PC-9 (cell line): ENCODE measurements around the gene XYLB. TPM values are rescaled to one million over a fixed set of nuclear protein-coding genes. Genes with fewer than 3 reads are reported as not detected.

Experiments used
- BruUV-seq: library from RNA; stranded (reverse); fragments of 400-500 nt; replicated peaks from 2 replicates; lab custom pipeline; 2021; lab: Mats Ljungman, UMichigan
- CTCF ChIA-PET: fragments of 300-600 bp; sonication (Branson Sonifier 250); formaldehyde crosslinking; loops from one replicate; lab custom pipeline; 2022; ENCODE audit warnings: antibody characterized with exemption; lab: Charles Lee
- POLR2A ChIA-PET: fragments of 300-600 bp; sonication (Branson Sonifier 250); formaldehyde crosslinking; loops from one replicate; lab custom pipeline; 2022; ENCODE audit warnings: antibody characterized with exemption; ENCODE audit not compliant: unreplicated experiment; lab: Charles Lee
- DNase-seq, 2 experiments: peaks; one replicate each; pipeline versions ENCODE4 v3.0.0 to v3.0.0-alpha.2; 2015 to 2022; ENCODE audit warnings: mixed read lengths in 1 of 2
- H2AFZ ChIP-seq: fragments of 200-600 bp; sonication (generic); 2 replicates; pipeline ENCODE4 v1.8.1; 2017; ENCODE audit warnings: antibody characterized with exemption
- H3F3A ChIP-seq: fragments of 200-600 bp; sonication (generic); 2 replicates; pipeline ENCODE4 v1.8.1; 2017; ENCODE audit warnings: antibody characterized with exemption, mild to moderate bottlenecking, low read depth; ENCODE audit not compliant: insufficient read depth
- H3K27ac ChIP-seq: fragments of 200-600 bp; sonication (generic); 2 replicates; pipeline ENCODE4 v1.6.1; 2016; ENCODE audit warnings: mixed run types
- H3K27me3 ChIP-seq: fragments of 200-600 bp; sonication (generic); 2 replicates; pipeline ENCODE4 v1.6.1; 2016; ENCODE audit warnings: low read depth, mixed run types; ENCODE audit not compliant: insufficient read depth
- H3K36me3 ChIP-seq: fragments of 200-600 bp; sonication (generic); 2 replicates; pipeline ENCODE4 v1.6.1; 2016; ENCODE audit warnings: low read depth, mixed run types
- H3K4me1 ChIP-seq: fragments of 200-600 bp; sonication (generic); replicated peaks from 2 replicates; pipeline ENCODE4 v1.6.1; 2016; ENCODE audit warnings: mixed run types; ENCODE audit not compliant: insufficient read depth
- H3K4me2 ChIP-seq: fragments of 200-600 bp; sonication (generic); 2 replicates; pipeline ENCODE4 v1.6.1; 2017; ENCODE audit warnings: mixed run types
- H3K4me3 ChIP-seq: fragments of 200-600 bp; sonication (generic); 2 replicates; pipeline ENCODE4 v1.6.1; 2016; ENCODE audit warnings: mixed run types
- H3K79me2 ChIP-seq: fragments of 200-600 bp; sonication (generic); 2 replicates; pipeline ENCODE4 v1.6.1; 2017; ENCODE audit warnings: low read depth, mixed run types
- H3K9me2 ChIP-seq: fragments of 200-600 bp; sonication (generic); 2 replicates; pipeline ENCODE4 v1.8.1; 2017; ENCODE audit warnings: mild to moderate bottlenecking; ENCODE audit not compliant: insufficient read depth
- H3K9me3 ChIP-seq: fragments of 200-600 bp; sonication (generic); 2 replicates; pipeline ENCODE4 v1.8.1; 2016; ENCODE audit warnings: low read depth; ENCODE audit not compliant: insufficient read depth
- H4K20me1 ChIP-seq: fragments of 200-600 bp; sonication (generic); 2 replicates; pipeline ENCODE4 v1.8.1; 2017; ENCODE audit not compliant: insufficient read depth
- EZH2 ChIP-seq: fragments of 200-600 bp; sonication (generic); IDR thresholded peaks from 2 replicates; pipeline ENCODE4 v1.8.0; 2017; ENCODE audit warnings: antibody characterized with exemption, low read depth
- intact Hi-C: fragments of 100-400 bp; cut with micrococcal nuclease; formaldehyde crosslinking; loops from one replicate; pipeline ENCODE4 v1.10.0; 2022; ENCODE audit not compliant: unreplicated experiment
- total RNA-seq: library from RNA; stranded (reverse); gene quantifications from 2 replicates; pipeline ENCODE4 v1.2.3, GENCODE V29; 2021
- TF ChIP-seq, protein P1 (sequence below): fragments of 200-600 bp; sonication (generic); conservative IDR thresholded peaks from 2 replicates; pipeline ENCODE4 v1.6.1; 2017; ENCODE audit warnings: mixed run types, antibody characterized with exemption, mild to moderate bottlenecking, moderate library complexity

Gene XYLB
- total RNA-seq, 1 experiment from 2014 or later, result 2.4 TPM

- POLR2A ChIA-PET, result interaction anchor here (0.6 kb wide), 1 partner anchor 729 kb away, joined by 3 read pairs; no protein-coding TSS in a partner anchor
- H3K79me2 ChIP-seq, result peaks cover 37% of the 10 kb centered on the region
- no peaks in the 10 kb centered on the region for H3K9me3 ChIP-seq
- no peaks in the 10 kb centered on the region for H3K9me2 ChIP-seq
- peaks cover 13% of the 10 kb centered on the region for H3K4me1 ChIP-seq
- no peak overlapping the region for H3K27ac ChIP-seq
- H2AFZ ChIP-seq, result peak overlapping the region; percentile 88
- no peaks in the 10 kb centered on the region for H3K36me3 ChIP-seq
- H3F3A ChIP-seq, result no peaks in the 10 kb centered on the region; the same call in 1 of the 2 replicates
- H3K4me2 ChIP-seq, result peak overlapping the region; percentile 91
- CTCF ChIA-PET, result interaction anchor here (1.0 kb wide), 1 partner anchor 108 kb away, joined by 6 read pairs; the partner anchor contains the start of gene XYLB
- TF ChIP-seq, protein P1, sequence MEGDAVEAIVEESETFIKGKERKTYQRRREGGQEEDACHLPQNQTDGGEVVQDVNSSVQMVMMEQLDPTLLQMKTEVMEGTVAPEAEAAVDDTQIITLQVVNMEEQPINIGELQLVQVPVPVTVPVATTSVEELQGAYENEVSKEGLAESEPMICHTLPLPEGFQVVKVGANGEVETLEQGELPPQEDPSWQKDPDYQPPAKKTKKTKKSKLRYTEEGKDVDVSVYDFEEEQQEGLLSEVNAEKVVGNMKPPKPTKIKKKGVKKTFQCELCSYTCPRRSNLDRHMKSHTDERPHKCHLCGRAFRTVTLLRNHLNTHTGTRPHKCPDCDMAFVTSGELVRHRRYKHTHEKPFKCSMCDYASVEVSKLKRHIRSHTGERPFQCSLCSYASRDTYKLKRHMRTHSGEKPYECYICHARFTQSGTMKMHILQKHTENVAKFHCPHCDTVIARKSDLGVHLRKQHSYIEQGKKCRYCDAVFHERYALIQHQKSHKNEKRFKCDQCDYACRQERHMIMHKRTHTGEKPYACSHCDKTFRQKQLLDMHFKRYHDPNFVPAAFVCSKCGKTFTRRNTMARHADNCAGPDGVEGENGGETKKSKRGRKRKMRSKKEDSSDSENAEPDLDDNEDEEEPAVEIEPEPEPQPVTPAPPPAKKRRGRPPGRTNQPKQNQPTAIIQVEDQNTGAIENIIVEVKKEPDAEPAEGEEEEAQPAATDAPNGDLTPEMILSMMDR, result no peak
- TF ChIP-seq EZH2, result no peak
- no TSS peak for BruUV-seq
- no peaks in the 10 kb centered on the region for H3K27me3 ChIP-seq
- DNase-seq, result peak; percentile 53 to 80
- intact Hi-C loops, result loop anchor here (2.0 to 10.0 kb wide), 3 partner anchors 26 to 320 kb away; partner anchors contain the start of genes ACAA1, MYD88 and XYLB
- peak overlapping the region; percentile 89 for H3K4me3 ChIP-seq
- H4K20me1 ChIP-seq, result peaks cover 18% of the 10 kb centered on the region; the same call in 1 of the 2 replicates
Measured at GRCh38 chr3:38454884-38455638, 108.5 kb downstream of the XYLB start.

DNA sequence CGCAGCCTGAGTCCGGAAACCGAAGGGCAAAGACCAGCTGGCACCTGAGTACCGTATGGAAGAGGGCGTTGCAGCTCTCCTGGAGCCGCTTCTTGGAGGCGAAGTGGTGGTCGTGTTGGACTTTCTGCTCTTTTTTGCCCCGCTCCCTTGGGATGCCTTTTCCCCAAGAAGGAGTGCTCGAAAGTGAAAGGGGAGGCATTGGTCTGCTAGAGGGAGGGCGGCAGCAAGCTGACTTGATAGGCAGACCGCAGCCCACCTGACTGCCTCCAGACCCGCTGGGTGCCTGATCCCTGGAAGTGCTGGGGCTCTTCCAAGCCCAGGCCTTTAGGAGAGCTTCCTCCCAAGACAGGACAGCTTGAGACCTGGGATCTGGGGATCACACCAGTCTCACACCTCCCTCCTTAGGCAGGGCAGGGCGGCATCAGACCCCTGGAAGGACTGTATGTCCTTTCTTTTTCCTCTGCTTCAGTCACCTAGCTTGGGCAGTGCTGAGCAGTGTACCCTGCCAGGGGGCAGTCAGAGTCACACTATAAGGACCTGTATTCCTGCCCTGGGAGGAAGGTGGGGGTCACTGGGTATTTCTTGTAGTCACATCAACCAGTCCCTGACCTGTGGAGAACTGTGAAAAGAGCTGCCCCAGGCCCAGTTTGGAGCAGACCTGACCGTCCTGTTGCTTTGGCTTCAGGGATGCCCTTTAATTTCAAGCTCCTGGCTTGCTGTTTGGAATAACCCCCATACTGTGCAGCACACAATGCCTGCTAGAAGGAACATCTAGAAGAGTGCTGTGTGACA lies 109.2 kb downstream of the XYLB start:
- TF ChIP-seq, protein P1, result no peak
- no peak for TF ChIP-seq EZH2
- CTCF ChIA-PET, result interaction anchor here (0.6 to 1.0 kb wide), 2 partner anchors 109 to 207 kb away, joined by 3 to 6 read pairs; partner anchors contain the start of gene XYLB

More for the DNA sequence above, 109.2 kb downstream of the XYLB start:
- Histone ChIP-seq H3K27me3 (no peaks in the 10 kb centered on the region), H3K27ac (no peak overlapping the region), H2AFZ (peak overlapping the region; percentile 88), H3K36me3 (no peaks in the 10 kb centered on the region), H3K79me2 (peaks cover 37% of the 10 kb centered on the region), H3K4me1 (peaks cover 13% of the 10 kb centered on the region), H3F3A (no peaks in the 10 kb centered on the region; the same call in 1 of the 2 replicates), H3K9me3 (no peaks in the 10 kb centered on the region), H4K20me1 (peaks cover 18% of the 10 kb centered on the region; the same call in 1 of the 2 replicates), H3K9me2 (no peaks in the 10 kb centered on the region), H3K4me3 (peak overlapping the region; percentile 89), H3K4me2 (peak overlapping the region; percentile 91)
- no TSS peak for BruUV-seq
- POLR2A ChIA-PET, result interaction anchor here (0.6 kb wide), 1 partner anchor 729 kb away, joined by 3 read pairs; no protein-coding TSS in a partner anchor
- intact Hi-C loops, result loop anchor here (2.0 to 10.0 kb wide), 3 partner anchors 25 to 321 kb away; partner anchors contain the start of genes ACAA1, MYD88 and XYLB
- no peak for DNase-seq
